Uterus (tissue), 2 donors: ENCODE measurements around the gene GDF10.

Experiments
- CTCF ChIP-seq, 4 experiments: fragments of 200-600 bp in 2 of 4; fragments of 450-650 bp in 2 of 4; sonication (generic) in 2 of 4; IDR thresholded peaks; one replicate each; pipeline ENCODE4 v1.5.1; 2016 to 2019; ENCODE audit warnings: antibody characterized with exemption in 4 of 4, mild to moderate bottlenecking in 2 of 4, moderate library complexity in 1 of 4
- POLR2A ChIP-seq, 2 donors: fragments of 450-650 bp; IDR thresholded peaks; one replicate each; pipeline ENCODE4 v1.6.1; 2016; ENCODE audit warnings: antibody characterized with exemption in 2 of 2, mild to moderate bottlenecking in 1 of 2, moderate library complexity in 1 of 2

- no peak for TF ChIP-seq CTCF (IDR thresholded peaks at IDR 0.05)
- no peak for TF ChIP-seq POLR2A (IDR thresholded peaks at IDR 0.05)
Measured at GRCh38 chr10:47322300-47323061, 22.5 kb downstream of the GDF10 start, which contains the start of gene GDF2.
